Immature natural killer cell (primary cell): ENCODE measurements around the gene RFX8. TPM values are rescaled to one million over a fixed set of nuclear protein-coding genes. Genes with fewer than 3 reads are reported as not detected.

Experiments
- DNase-seq, 3 donors: peaks; one replicate each; pipeline ENCODE4 v3.0.0; 2022; ENCODE audit warnings: mixed read lengths in 1 of 3
- H3K27ac Mint-ChIP-seq, 6 donors: one replicate each; pipeline ENCODE4 v1.8.0; 2020; ENCODE audit warnings: mixed read lengths in 6 of 6, mild to moderate bottlenecking in 5 of 6, inconsistent platforms in 4 of 6, moderate library complexity in 3 of 6
- H3K27me3 Mint-ChIP-seq, 3 donors: one replicate each; pipeline ENCODE4 v1.8.0; 2020 to 2021; ENCODE audit warnings: low read depth in 3 of 3, mild to moderate bottlenecking in 3 of 3, mixed read lengths in 3 of 3, moderate library complexity in 3 of 3, inconsistent platforms in 1 of 3
- H3K36me3 Mint-ChIP-seq, 3 donors: one replicate each; pipeline ENCODE4 v1.8.0; 2020; ENCODE audit warnings: mixed read lengths in 3 of 3, inconsistent platforms in 2 of 3, mild to moderate bottlenecking in 2 of 3
- H3K4me1 Mint-ChIP-seq, 2 donors: one replicate each; pipeline ENCODE4 v1.8.0; 2020; ENCODE audit warnings: inconsistent platforms in 2 of 2, mild to moderate bottlenecking in 2 of 2, mixed read lengths in 2 of 2, moderate library complexity in 1 of 2
- H3K4me3 Mint-ChIP-seq, 5 donors: one replicate each; pipeline ENCODE4 v1.8.0; 2020; ENCODE audit warnings: mild to moderate bottlenecking in 5 of 5, mixed read lengths in 5 of 5, inconsistent platforms in 3 of 5, moderate library complexity in 3 of 5
- H3K9me3 Mint-ChIP-seq, 6 donors: one replicate each; pipeline ENCODE4 v1.8.0; 2020; ENCODE audit warnings: mild to moderate bottlenecking in 6 of 6, mixed read lengths in 6 of 6, inconsistent platforms in 4 of 6, moderate library complexity in 3 of 6
- polyA plus RNA-seq, 3 donors: library from polyadenylated mRNA; unstranded; fragments of 300-500 nt; fragmentation: Illumina TruSeq; gene quantifications; one replicate each; pipeline ENCODE4 v1.2.3, GENCODE V29; 2021

RFX8 gene
- polyA plus RNA-seq, 3 donors from 2014 or later, result not detected

DNA sequence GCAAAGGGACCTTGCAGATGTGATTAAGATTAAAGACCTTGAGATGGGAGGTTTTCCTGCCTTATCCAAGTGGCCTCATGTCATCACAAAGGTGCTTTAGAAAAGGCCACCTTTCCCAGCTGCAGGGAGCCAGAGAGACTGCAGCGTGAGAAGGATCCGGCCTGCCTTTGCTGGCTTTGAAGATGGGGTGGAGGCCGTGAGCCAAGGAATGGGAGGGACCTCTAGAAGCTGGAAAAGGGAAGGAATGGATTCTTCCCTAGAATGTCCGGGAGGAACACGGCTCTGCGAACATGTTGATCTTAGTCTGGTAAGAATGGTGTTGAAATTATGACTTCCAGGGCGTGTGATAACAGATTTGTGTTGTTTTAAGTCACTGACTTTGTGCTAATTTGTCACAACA, 47.7 kb downstream of the RFX8 start:
- H3K27me3 Mint-ChIP-seq, result peaks cover 0 to 11% (median 0%) of the 10 kb centered on the region in 3 donors
- H3K9me3 Mint-ChIP-seq, result no peaks in the 10 kb centered on the region
- DNase-seq, result no peak
- H3K4me1 Mint-ChIP-seq, result no peaks in the 10 kb centered on the region
- H3K27ac Mint-ChIP-seq, result no peak overlapping the region
- no peaks in the 10 kb centered on the region for H3K36me3 Mint-ChIP-seq
- no peak overlapping the region for H3K4me3 Mint-ChIP-seq

DNA sequence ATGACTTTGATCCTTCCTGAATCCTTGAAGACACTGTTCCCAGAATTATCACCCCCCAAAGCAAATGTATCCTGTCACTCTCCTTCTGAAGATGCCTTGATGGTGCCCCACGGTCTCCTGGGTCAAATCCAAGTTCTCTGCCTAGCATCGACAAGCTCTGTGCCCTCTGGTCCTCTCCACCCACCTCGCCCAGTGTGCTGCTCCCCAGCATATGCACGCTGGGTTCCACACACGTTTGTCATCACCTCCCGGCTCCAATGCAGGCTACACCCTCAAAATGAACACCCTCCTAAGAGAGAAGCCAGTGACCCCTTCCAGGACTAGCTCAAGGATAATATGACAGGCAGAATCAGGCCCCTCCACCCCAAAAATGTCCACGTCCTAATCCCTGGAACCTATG, 48.1 kb downstream of the RFX8 start:
- Mint-ChIP-seq H3K9me3 (no peaks in the 10 kb centered on the region), H3K36me3 (no peaks in the 10 kb centered on the region), H3K27me3 (peaks cover 0 to 11% (median 0%) of the 10 kb centered on the region in 3 donors), H3K4me1 (no peaks in the 10 kb centered on the region), H3K27ac (no peak overlapping the region), H3K4me3 (no peak overlapping the region)
- DNase-seq, result no peak

DNA sequence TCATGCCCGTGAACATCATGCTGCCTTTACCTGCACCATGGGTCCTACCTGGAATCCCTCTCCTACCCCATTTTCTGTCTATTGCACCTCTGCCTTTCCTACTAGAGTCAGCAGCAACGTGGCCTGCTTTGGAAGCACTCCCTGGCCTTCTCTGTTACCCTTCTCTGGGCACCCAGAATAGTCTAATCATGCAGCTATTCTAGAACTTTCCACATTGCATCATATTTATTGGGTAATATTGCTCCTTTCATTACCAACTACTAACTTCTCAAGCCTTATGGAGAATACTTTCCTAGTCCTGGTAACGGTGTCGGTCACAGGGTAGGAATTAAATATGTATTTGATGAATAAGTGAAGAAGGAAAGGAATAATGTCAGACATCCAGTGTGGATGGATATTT, 54.3 kb downstream of the RFX8 start:
- no peaks in the 10 kb centered on the region for H3K4me1 Mint-ChIP-seq
- peaks cover 2 to 17% (median 3%) of the 10 kb centered on the region in 3 donors for H3K27me3 Mint-ChIP-seq
- no peak overlapping the region for H3K4me3 Mint-ChIP-seq
- no peaks in the 10 kb centered on the region for H3K9me3 Mint-ChIP-seq
- no peak for DNase-seq
- H3K27ac Mint-ChIP-seq, result no peak overlapping the region
- no peaks in the 10 kb centered on the region for H3K36me3 Mint-ChIP-seq

DNA sequence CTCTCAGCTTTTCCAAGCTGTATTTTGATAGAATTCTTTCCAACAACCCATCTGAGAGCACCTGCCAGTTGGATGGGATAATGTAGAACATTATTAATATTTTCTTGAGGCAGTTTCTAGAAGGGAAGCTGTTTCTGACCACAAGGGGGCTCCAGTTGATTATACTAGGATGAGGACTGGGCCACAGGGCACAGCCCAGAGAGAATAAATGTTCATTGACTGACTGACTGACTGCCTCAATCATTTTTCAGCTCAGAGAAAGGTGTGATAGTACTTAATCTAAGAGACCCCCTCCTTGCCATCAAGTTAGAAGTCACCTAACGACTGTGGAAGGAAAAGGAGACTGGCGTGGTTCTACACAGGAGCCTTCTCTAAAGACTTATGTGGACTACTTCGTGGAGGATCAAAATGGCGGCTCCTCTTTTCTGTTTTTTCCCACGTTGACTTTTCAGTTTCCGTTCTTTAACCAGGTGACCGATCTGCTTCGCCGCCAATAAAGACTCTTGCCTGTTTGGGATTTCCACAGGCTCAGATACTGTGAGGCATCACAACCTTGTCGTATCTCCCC, 55.7 kb downstream of the RFX8 start:
- H3K27me3 Mint-ChIP-seq, result peaks cover 2 to 14% (median 3%) of the 10 kb centered on the region in 3 donors
- H3K4me3 Mint-ChIP-seq, result no peak overlapping the region
- no peaks in the 10 kb centered on the region for H3K9me3 Mint-ChIP-seq
- no peak overlapping the region for H3K27ac Mint-ChIP-seq
- no peaks in the 10 kb centered on the region for H3K36me3 Mint-ChIP-seq
- DNase-seq, result peak; percentile 21 to 39 (median 29)
- H3K4me1 Mint-ChIP-seq, result no peaks in the 10 kb centered on the region

DNA sequence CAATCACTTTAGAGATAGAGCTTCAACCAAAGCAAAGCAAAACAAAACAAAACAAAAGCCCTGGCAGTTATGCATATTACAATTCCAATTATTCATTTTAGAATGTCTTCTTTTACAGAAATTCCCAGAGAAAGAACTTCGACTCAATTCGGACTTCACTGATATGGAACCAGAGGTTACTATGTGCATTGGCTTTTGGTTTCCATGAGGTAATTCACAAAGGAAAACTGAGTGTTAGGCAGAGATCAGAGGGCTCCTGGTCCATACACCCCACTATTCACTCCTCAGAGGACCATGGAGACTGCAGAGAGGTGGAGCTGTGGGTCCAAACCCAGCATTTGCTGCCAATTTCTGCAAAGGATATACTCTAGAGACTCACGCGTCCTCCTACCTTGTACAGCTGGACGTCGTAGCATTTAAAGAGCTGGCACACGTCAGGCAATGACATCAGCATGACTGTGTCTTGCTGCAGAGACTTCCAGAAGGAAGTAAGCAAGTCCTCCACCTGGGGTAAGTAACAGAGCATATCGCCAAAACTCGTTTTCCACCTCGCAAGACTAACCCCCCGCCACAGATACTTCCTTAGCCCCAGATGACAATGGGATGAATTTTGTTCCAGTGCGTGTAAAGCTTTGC, 56.3 kb downstream of the RFX8 start:
- Mint-ChIP-seq H3K36me3 (no peaks in the 10 kb centered on the region), H3K4me3 (no peak overlapping the region)

DNA sequence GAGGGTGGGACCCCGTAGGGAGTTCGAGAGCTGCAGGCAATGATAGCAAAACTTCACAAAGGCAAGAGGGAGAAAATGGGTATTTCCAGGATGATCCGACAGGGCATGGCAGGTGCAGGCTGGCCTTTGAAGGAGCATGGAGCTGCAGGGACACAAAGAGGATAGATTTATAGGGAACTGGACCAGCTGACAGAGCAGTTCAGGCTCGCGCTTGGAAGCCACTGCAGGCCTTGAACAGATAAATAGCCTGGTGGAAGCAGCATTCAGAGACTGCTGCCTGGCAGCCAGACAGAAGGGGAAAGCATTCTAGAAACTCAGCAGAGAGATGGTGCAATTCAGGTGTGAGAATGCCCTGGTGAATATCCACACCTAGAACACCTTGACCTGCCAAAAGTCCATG, 58.3 kb downstream of the RFX8 start:
- peaks cover 2 to 11% (median 3%) of the 10 kb centered on the region in 3 donors for H3K27me3 Mint-ChIP-seq
- H3K27ac Mint-ChIP-seq, result no peak overlapping the region
- H3K9me3 Mint-ChIP-seq, result no peaks in the 10 kb centered on the region
- H3K4me1 Mint-ChIP-seq, result no peaks in the 10 kb centered on the region
- DNase-seq, result no peak
- H3K36me3 Mint-ChIP-seq, result no peaks in the 10 kb centered on the region
- no peak overlapping the region for H3K4me3 Mint-ChIP-seq

More for the DNA sequence above, 56.3 kb downstream of the RFX8 start:
- Mint-ChIP-seq H3K27ac (no peak overlapping the region), H3K9me3 (no peaks in the 10 kb centered on the region), H3K4me1 (no peaks in the 10 kb centered on the region), H3K27me3 (peaks cover 2 to 11% (median 3%) of the 10 kb centered on the region in 3 donors)
- DNase-seq, result no peak

DNA sequence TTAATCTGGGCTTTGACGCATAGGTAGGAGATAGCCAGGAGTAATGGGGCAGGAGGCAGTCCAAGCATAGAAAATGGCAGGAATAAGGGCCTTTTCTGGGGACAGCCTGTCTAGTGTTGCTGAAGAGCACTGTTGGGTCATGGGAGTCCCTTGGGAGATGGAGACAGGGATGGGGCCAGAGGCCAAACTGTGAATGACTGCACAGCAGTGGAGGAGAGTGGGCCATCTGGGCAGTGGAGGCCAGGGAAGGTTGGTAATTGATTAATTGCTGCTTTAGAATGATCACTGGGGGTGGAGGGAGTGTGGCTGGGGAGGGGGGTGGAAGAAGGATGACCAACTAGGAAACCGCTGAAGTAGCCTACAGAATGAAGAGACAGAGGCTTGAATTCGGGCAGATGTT, 59.0 kb downstream of the RFX8 start:
- Mint-ChIP-seq H3K27me3 (peaks cover 2 to 11% (median 6%) of the 10 kb centered on the region in 3 donors), H3K4me3 (no peak overlapping the region)

DNA sequence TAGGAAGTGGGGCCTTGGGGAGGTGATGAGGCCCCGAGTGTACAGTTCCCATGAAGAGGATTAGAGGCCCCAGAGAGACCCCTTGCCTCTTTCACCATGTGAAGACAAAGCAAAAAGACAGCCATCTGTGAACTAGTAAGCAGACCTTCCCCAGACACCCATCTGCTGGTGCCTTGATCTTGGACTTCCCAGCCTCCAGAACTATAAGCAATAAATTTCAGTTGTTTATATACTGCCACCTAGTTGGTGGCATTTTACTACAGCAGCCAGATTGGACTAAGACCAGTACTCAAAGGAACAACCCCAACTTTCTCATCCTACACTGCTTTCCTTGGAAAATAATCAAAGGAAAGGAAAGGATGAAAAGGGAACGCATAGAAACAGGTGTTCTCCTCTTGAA, 59.7 kb downstream of the RFX8 start:
- Mint-ChIP-seq H3K9me3 (no peaks in the 10 kb centered on the region), H3K27ac (no peak overlapping the region), H3K4me3 (no peak overlapping the region), H3K36me3 (no peaks in the 10 kb centered on the region), H3K27me3 (peaks cover 0 to 11% (median 8%) of the 10 kb centered on the region in 3 donors), H3K4me1 (no peaks in the 10 kb centered on the region)
- no peak for DNase-seq

More for the DNA sequence above, 59.0 kb downstream of the RFX8 start:
- no peak for DNase-seq
- Mint-ChIP-seq H3K27ac (no peak overlapping the region), H3K4me1 (no peaks in the 10 kb centered on the region), H3K36me3 (no peaks in the 10 kb centered on the region), H3K9me3 (no peaks in the 10 kb centered on the region)

DNA sequence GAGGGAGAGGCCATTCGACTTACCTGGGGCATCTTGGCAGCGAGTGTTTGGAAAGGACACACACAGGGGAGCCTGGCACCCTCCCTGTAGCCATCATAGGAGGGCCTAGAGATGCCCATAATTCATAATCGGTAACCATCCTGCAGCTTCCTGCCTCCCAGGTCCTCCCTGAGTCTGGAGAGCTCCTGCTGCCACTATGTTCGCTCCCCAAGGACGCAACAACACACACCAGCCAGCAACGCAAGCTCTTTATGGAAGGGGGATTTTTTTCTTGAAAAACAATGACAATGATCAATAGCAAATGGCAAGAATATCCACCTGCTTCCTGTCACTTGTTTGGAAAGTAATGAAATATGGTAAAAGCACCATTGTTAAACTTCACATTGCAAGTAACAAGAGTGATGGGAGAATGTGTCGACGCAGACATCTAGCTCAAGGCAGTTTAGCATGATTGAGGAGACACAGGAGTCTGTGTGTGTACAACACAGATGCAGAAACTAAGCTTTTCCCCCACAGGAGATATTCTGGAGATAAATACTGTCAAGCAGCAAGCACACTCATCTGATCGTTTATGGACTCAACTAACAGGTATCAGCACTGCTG, 62.7 kb downstream of the RFX8 start:
- Mint-ChIP-seq H3K9me3 (no peaks in the 10 kb centered on the region), H3K4me1 (no peaks in the 10 kb centered on the region), H3K27ac (no peak overlapping the region)

DNA sequence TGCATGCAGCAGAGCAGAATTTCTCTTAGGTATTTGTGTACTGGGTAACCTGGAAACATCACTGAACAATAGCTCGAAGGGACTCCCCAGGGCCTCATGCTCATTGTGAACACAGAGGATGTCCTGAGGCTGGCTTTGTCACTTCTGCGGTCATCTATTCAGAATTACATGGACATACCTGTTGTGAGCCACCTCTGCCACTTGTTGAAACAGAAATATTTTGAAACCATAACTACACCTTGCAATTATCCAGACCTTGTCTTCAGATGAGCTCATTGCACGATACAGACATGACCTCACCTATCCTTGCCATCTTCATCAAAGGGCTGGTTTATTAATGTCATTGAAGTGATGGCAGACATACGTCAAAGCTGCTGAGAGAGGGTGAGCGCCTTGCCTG, 64.2 kb downstream of the RFX8 start:
- no peak for DNase-seq
- Mint-ChIP-seq H3K27me3 (peaks cover 0 to 11% (median 2%) of the 10 kb centered on the region in 3 donors), H3K4me3 (no peak overlapping the region), H3K36me3 (no peaks in the 10 kb centered on the region), H3K9me3 (no peaks in the 10 kb centered on the region), H3K4me1 (no peaks in the 10 kb centered on the region), H3K27ac (no peak overlapping the region)

More for the DNA sequence above, 62.7 kb downstream of the RFX8 start:
- Mint-ChIP-seq H3K27me3 (peaks cover 0 to 8% (median 8%) of the 10 kb centered on the region in 3 donors), H3K4me3 (no peak overlapping the region), H3K36me3 (no peaks in the 10 kb centered on the region)
- no peak for DNase-seq

DNA sequence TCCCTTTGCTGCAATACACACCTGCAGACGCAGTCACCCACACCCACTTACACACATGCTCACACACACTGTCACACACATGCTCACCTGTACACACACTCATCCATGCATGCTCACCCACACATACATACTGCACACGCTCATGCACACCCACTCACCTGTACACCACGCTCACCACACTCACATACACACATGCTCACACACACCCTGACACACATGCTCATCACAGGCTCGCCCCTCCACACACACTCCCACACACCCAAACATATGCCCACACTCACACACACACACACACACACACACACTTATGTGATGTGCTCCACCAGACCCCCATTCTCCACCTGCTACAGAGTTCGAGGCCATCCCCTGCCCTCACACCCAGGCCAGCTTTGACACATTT, 64.8 kb downstream of the RFX8 start:
- H3K4me1 Mint-ChIP-seq, result no peaks in the 10 kb centered on the region
- H3K36me3 Mint-ChIP-seq, result no peaks in the 10 kb centered on the region
- no peak overlapping the region for H3K4me3 Mint-ChIP-seq
- H3K9me3 Mint-ChIP-seq, result no peaks in the 10 kb centered on the region
- no peak overlapping the region for H3K27ac Mint-ChIP-seq
- no peak for DNase-seq
- peaks cover 0 to 11% (median 2%) of the 10 kb centered on the region in 3 donors for H3K27me3 Mint-ChIP-seq

DNA sequence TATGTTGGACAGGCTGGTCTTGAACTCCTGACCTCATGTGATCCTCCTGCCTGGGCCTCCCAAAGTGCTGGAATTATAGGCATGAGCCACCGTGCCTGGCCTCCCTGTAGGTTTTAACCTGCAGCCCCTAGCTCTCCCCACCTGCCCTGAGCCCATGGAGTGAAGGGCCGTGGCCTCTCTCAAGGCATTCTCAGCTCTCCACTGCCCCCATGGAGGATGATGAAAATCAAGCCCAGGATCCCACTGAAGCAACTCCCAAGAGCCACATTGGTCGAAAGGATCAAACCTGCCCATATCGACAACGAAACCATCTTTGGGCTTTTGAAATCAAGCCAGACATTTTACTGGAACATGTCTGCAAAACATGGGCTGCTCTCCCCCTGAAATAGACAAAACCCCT, 65.2 kb downstream of the RFX8 start:
- Mint-ChIP-seq H3K36me3 (no peaks in the 10 kb centered on the region), H3K27me3 (peaks cover 0 to 11% (median 2%) of the 10 kb centered on the region in 3 donors), H3K9me3 (no peaks in the 10 kb centered on the region), H3K27ac (no peak overlapping the region), H3K4me1 (no peaks in the 10 kb centered on the region), H3K4me3 (no peak overlapping the region)
- DNase-seq, result no peak

DNA sequence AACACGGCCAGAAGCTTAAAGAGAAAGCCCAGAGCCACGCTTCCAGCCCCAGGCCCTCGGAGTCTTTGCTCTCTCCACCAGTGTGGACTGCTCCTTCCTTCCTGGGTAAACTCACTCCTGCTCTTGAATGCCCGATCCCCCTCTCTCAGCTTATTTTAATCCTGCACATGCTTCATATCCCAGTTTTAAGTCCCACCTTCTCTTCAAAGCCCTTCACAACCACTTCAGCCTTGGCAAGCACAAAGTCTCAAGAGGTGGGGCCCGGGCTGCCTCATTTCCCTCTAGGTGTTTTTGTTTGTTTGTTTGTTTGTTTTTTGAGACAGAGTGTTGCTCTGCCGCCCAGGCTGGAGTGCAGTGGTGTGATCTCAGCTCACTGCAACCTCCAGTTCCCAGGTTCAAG, 66.0 kb downstream of the RFX8 start:
- no peak overlapping the region for H3K4me3 Mint-ChIP-seq
- DNase-seq, result no peak
- H3K9me3 Mint-ChIP-seq, result no peaks in the 10 kb centered on the region
- no peaks in the 10 kb centered on the region for H3K36me3 Mint-ChIP-seq
- no peak overlapping the region for H3K27ac Mint-ChIP-seq
- H3K4me1 Mint-ChIP-seq, result no peaks in the 10 kb centered on the region
- H3K27me3 Mint-ChIP-seq, result peaks cover 0 to 11% (median 4%) of the 10 kb centered on the region in 3 donors

DNA sequence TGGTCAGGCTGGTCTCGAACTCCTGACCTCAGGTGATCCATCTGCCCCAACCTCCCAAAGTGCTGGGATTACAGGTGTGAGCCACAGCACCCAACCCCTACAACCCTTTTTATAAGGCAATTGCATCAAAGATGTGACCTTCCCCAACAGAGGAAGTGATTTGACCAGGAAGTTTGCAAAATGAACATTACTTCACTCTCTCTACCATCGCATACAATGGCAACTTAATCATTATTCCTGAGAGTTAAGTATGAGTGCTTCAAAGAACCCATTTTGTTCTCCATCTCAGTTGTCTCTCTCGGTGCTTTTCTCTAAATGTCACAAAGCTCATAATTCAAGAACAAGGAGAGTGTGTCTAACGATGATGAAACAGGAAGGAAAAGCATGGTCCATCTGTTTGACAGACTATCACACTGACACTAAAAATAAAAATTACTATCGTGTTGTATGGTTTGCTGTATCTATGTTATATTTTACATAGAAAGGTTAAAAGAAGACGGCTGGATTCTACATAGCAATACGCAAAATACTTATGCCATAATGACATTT, 69.5 kb downstream of the RFX8 start:
- no peak overlapping the region for H3K27ac Mint-ChIP-seq
- DNase-seq, result no peak
- no peaks in the 10 kb centered on the region for H3K36me3 Mint-ChIP-seq
- H3K4me1 Mint-ChIP-seq, result no peaks in the 10 kb centered on the region
- no peaks in the 10 kb centered on the region for H3K9me3 Mint-ChIP-seq
- peaks cover 0 to 11% (median 9%) of the 10 kb centered on the region in 3 donors for H3K27me3 Mint-ChIP-seq
- no peak overlapping the region for H3K4me3 Mint-ChIP-seq
